BE2C (cell line): ENCODE measurements around the gene SYNJ2BP.
"Not testable (repeated sequence)": the region's sequence is repeated elsewhere in the genome, so short reads cannot be mapped to it uniquely, and the experiment has no call there.

Source experiments
- DNase-seq: peaks from one replicate; pipeline ENCODE4 v3.0.0-alpha.2; 2020
- H3K27me3 ChIP-seq: fragments of 250-450 bp; sonication (Bioruptor Pico); 2 replicates; pipeline ENCODE4 v1.5.1; 2020; ENCODE audit warnings: mild to moderate bottlenecking
- H3K36me3 ChIP-seq: fragments of 250-450 bp; sonication (Bioruptor Pico); 2 replicates; pipeline ENCODE4 v1.5.1; 2020; ENCODE audit warnings: mild to moderate bottlenecking
- H3K4me1 ChIP-seq: fragments of 250-450 bp; sonication (Bioruptor Pico); 2 replicates; pipeline ENCODE4 v1.5.1; 2020
- H3K4me3 ChIP-seq: 2 replicates; pipeline ENCODE4 v1.5.1; 2011; ENCODE audit warnings: low read depth, low read length
- H3K9me3 ChIP-seq: fragments of 250-450 bp; sonication (Bioruptor Pico); 2 replicates; pipeline ENCODE4 v1.5.1; 2020
- TF ChIP-seq, protein P1 (sequence below): IDR thresholded peaks from 2 replicates; pipeline ENCODE4 v1.5.1; 2012; ENCODE audit warnings: mild to moderate bottlenecking, low read depth, low read length

The SYNJ2BP gene

DNA sequence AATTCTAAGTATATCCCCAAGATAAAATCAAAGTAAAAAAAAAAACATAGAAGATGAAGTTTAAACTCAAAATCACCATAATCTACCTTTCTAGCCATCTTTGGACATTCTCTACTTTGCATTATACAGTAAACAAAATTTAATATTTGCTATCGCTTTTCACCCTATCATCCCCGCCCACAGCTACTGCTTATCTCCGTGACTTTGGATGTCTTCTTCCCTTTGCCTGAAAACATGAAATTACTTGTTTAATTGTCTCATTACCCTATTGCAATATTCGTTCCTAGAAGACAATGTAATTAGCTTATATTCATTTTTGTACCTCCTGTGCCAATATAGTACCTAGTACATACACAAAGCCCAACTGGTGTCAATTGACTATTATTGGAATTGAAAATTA, 9.3 kb downstream of the SYNJ2BP start:
- DNase-seq = no peak
- Histone ChIP-seq H3K27me3 (no peaks in the 10 kb centered on the region), H3K36me3 (no peaks in the 10 kb centered on the region; the same call in 1 of the 2 replicates), H3K4me3 (no peak overlapping the region), H3K4me1 (no peaks in the 10 kb centered on the region), H3K9me3 (no peaks in the 10 kb centered on the region)
- TF ChIP-seq, protein P1, sequence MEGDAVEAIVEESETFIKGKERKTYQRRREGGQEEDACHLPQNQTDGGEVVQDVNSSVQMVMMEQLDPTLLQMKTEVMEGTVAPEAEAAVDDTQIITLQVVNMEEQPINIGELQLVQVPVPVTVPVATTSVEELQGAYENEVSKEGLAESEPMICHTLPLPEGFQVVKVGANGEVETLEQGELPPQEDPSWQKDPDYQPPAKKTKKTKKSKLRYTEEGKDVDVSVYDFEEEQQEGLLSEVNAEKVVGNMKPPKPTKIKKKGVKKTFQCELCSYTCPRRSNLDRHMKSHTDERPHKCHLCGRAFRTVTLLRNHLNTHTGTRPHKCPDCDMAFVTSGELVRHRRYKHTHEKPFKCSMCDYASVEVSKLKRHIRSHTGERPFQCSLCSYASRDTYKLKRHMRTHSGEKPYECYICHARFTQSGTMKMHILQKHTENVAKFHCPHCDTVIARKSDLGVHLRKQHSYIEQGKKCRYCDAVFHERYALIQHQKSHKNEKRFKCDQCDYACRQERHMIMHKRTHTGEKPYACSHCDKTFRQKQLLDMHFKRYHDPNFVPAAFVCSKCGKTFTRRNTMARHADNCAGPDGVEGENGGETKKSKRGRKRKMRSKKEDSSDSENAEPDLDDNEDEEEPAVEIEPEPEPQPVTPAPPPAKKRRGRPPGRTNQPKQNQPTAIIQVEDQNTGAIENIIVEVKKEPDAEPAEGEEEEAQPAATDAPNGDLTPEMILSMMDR = no peak

DNA sequence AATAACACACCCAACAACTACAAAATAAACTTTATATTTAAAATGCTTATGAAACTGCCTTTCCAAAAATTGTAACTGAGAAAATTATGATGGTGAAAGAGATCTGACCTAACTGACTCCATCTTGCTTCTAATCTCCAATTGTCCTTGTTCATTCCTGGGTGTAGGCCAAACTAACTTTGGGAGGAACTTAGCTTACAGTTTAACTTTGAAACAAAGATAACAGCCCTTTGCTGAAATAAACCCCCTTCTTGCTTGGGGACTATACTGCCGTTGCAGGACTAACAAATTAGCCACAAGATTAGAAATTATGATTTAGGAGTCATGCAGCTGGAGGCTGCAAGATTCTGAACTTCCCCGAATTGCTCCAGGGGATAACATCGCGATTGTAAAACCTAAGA, 10.7 kb downstream of the SYNJ2BP start:
- DNase-seq, H3K4me1 ChIP-seq, H3K4me3 ChIP-seq, H3K27me3 ChIP-seq, H3K36me3 ChIP-seq, H3K9me3 ChIP-seq: not testable (repeated sequence)

DNA sequence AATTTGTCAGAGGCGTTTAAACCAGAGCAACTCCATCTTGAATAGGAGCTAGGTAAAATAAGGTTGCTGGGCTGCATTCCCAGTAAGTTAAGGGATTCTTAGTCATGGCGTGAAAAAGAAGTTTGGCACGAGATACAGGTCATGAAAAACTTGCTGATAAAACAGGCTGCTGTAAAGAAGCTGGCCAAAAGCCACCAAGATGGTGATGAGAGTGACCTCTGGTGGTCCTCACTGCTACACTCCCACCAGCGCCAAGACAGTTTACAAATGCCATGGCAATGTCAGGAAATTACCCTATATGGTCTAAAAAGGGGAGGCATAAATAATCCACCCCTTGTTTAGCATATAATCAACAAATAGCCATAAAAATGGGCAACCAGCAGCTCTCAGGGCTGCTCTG, 13.6 kb downstream of the SYNJ2BP start:
- not testable (repeated sequence) for H3K4me3 ChIP-seq, H3K4me1 ChIP-seq, H3K36me3 ChIP-seq, H3K9me3 ChIP-seq, H3K27me3 ChIP-seq
- DNase-seq = peak; percentile 22
- TF ChIP-seq, protein P1 = peak; percentile 40

DNA sequence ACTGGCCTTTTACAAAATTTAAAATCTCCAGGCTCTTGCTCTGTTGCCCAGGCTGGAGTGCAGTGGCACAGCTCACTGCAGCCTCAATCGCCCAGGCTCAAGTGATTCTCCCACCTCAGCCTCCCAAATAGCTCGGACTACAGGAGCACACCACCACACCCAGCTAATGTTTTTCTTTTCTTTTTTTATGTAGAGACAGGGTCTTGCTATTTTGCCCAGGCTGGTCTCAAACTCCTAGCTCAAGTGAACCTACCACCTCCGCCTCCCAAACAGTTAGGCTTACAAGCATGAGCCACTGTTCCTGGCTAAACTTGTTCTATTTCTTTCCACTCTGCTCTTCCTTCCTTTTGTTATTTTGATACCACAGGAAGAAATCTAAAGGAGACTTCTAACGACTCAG, 15.2 kb downstream of the SYNJ2BP start:
- no peak for DNase-seq
- H3K36me3 ChIP-seq = no peaks in the 10 kb centered on the region; the same call in 1 of the 2 replicates
- H3K4me1 ChIP-seq = no peaks in the 10 kb centered on the region
- H3K9me3 ChIP-seq = no peaks in the 10 kb centered on the region
- TF ChIP-seq, protein P1 = no peak
- no peak overlapping the region for H3K4me3 ChIP-seq
- H3K27me3 ChIP-seq = no peaks in the 10 kb centered on the region

DNA sequence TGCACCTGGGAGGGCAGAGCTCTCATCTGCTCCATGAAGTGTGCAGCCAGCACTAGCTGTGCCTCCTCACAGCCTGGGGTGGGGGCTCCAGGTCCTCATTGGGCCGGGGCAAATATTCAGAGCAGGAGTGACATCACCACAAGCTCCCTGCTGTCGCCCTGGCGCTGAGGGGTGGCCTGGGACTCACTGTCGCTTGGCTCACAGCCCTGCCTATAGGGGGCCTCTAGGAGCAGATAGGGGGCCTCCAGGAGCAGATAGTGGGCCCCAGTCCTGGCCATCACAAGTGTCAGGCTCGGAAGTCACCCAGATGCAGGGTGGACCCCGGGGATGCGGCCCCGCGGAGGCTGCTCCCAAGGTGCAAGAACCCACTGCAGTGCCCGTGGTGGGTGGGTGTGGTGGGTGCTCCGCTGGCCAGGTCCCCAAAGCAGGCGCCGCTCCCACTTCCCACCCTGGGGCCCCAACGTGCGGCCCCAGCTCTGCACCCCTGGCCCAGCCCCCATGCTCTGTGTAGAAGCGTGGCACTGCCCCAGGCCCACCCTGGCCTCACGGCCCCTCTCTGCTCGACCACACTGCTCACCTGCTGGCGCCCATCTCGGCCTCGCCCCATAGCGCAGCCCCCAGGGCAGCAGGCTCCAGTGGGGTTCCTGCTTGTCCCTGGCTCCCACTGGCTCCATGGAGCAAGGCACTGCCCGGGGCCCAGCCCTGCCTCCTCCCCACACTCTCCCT, 18.0 kb downstream of the SYNJ2BP start:
- Histone ChIP-seq H3K9me3 (no peaks in the 10 kb centered on the region), H3K36me3 (no peaks in the 10 kb centered on the region; the same call in 1 of the 2 replicates), H3K4me3 (no peak overlapping the region), H3K27me3 (no peaks in the 10 kb centered on the region), H3K4me1 (no peaks in the 10 kb centered on the region)
- no peak for DNase-seq
- TF ChIP-seq, protein P1 = no peak

DNA sequence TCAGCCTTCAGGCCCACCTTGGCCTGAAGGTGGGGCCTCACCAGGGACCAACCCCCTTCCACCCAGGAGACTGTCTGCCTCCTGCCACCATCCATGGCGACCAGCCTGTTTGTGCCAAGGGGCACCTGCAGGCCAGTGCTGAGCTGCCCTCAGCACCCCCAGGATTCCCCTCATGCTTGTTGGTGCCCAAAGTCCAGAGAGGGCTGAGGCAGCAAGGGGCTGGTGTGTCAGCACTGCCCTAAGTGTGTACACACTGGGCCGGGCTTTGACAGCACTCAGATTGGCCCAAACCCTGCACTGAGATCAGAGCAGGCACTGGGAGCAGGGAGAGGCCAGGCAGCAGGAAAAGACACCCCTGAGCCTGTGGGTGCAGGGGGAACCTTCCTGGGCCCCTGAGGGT, 18.6 kb downstream of the SYNJ2BP start:
- Histone ChIP-seq H3K4me3 (no peak overlapping the region), H3K4me1 (no peaks in the 10 kb centered on the region), H3K36me3 (no peaks in the 10 kb centered on the region; the same call in 1 of the 2 replicates), H3K9me3 (no peaks in the 10 kb centered on the region), H3K27me3 (no peaks in the 10 kb centered on the region)
- no peak for DNase-seq
- TF ChIP-seq, protein P1 = no peak

DNA sequence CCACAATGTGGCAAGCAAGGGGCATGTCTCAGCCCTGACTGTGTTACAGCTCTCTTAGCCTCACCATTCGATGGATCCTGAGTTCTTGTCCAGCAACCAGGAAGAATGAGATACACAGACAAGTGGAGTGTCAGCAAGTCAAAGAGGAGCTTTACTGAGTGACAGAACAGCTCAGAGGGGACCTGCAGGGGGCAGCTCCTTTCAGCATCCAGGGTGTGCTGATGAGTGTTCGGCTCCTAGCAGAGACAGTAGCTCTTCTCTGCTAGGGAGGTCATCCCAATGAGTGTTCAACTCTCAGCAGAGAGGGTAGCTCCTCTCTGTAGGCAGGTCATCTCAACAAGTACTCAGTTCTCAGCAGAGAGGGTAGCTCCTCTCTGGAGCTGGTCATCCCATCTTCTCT, 19.1 kb downstream of the SYNJ2BP start:
- TF ChIP-seq, protein P1 = no peak

More for the DNA sequence above, 19.1 kb downstream of the SYNJ2BP start:
- Histone ChIP-seq H3K27me3 (no peaks in the 10 kb centered on the region), H3K4me3 (no peak overlapping the region), H3K4me1 (no peaks in the 10 kb centered on the region), H3K36me3 (no peaks in the 10 kb centered on the region; the same call in 1 of the 2 replicates), H3K9me3 (no peaks in the 10 kb centered on the region)
- no peak for DNase-seq
